Measurements from ENCODE around the gene KCP. TPM values are rescaled to one million over a fixed set of nuclear protein-coding genes. Genes with fewer than 3 reads are reported as not detected.

Gene KCP
- total RNA-seq, 6 experiments from 2014 or later: 0.10 to 0.22 (median 0.12) TPM; not detected in 2

GRCh38 chr7:128941946-128942526 lies 31.5 kb upstream of the KCP start:
- Histone ChIP-seq H3K27ac (no peak overlapping the region), H3K4me3 (no peak overlapping the region)
- DNase-seq: no peak

GRCh38 chr7:128941323-128941890 lies 30.9 kb upstream of the KCP start:
- H3K27me3 ChIP-seq: no peaks in the 10 kb centered on the region
- H3K4me1 ChIP-seq: peaks cover 0 to 16% (median 0%) of the 10 kb centered on the region in 4 donors
- DNase-seq (no peak), ATAC-seq (no peak)
- TF ChIP-seq POLR2A (IDR thresholded peaks at IDR 0.05) (no peak), CTCF (IDR thresholded peaks at IDR 0.05) (no peak)
- no peak overlapping the region for H3K27ac ChIP-seq
- no peaks in the 10 kb centered on the region for H3K36me3 ChIP-seq
- WGBS (ENCODE audit: insufficient coverage, low coverage, low lambda C conversion rate, missing lambda C conversion rate): no CpG with 5 or more reads among the region's 15 CpGs
- H3K4me3 ChIP-seq: no peak overlapping the region
- no peaks in the 10 kb centered on the region for H3K9me3 ChIP-seq
- intact Hi-C loops (cut with DNase I): no loop called here

More at GRCh38 chr7:128941946-128942526, 31.5 kb upstream of the KCP start:
- TF ChIP-seq CTCF (IDR thresholded peaks at IDR 0.05): no peak
- no peak for TF ChIP-seq POLR2A (IDR thresholded peaks at IDR 0.05)
- H3K36me3 ChIP-seq: no peaks in the 10 kb centered on the region
- 83% methylated on average over 9 of the region's 16 CpGs for WGBS (ENCODE audit: insufficient coverage, low coverage, low lambda C conversion rate, missing lambda C conversion rate)
- H3K4me1 ChIP-seq: peaks cover 0 to 14% (median 0%) of the 10 kb centered on the region in 4 donors
- H3K9me3 ChIP-seq: no peaks in the 10 kb centered on the region
- intact Hi-C loops (cut with DNase I): no loop called here
- no peaks in the 10 kb centered on the region for H3K27me3 ChIP-seq
- no peak for ATAC-seq

GRCh38 chr7:128940494-128941322 lies 30.2 kb upstream of the KCP start:
- Histone ChIP-seq H3K27ac (peak overlapping the region in 2 of 3 donors; percentile 10 to 24), H3K36me3 (no peaks in the 10 kb centered on the region), H3K4me1 (peaks cover 0 to 22% (median 1%) of the 10 kb centered on the region in 4 donors), H3K9me3 (no peaks in the 10 kb centered on the region), H3K4me3 (no peak overlapping the region), H3K27me3 (no peaks in the 10 kb centered on the region)
- peak; percentile 11 to 41 (median 32) for ATAC-seq
- DNase-seq: peak in 2 of 3 donors; percentile 69 to 83
- intact Hi-C loops (cut with DNase I): no loop called here
- TF ChIP-seq CTCF (IDR thresholded peaks at IDR 0.05): no peak
- no peak for TF ChIP-seq POLR2A (IDR thresholded peaks at IDR 0.05)
- 59% methylated on average over 5 of the region's 20 CpGs for WGBS (ENCODE audit: insufficient coverage, low coverage, low lambda C conversion rate, missing lambda C conversion rate)

GRCh38 chr7:128939861-128940410 lies 29.4 kb upstream of the KCP start:
- Histone ChIP-seq H3K9me3 (no peaks in the 10 kb centered on the region), H3K27me3 (no peaks in the 10 kb centered on the region), H3K36me3 (no peaks in the 10 kb centered on the region), H3K4me1 (peaks cover 0 to 30% (median 5%) of the 10 kb centered on the region in 4 donors), H3K4me3 (no peak overlapping the region), H3K27ac (peak overlapping the region in 2 of 3 donors; percentile 10 to 24)
- WGBS (ENCODE audit: insufficient coverage, low coverage, low lambda C conversion rate, missing lambda C conversion rate): 40% methylated on average over 1 of the region's 18 CpGs
- TF ChIP-seq POLR2A (IDR thresholded peaks at IDR 0.05): no peak
- no peak for TF ChIP-seq CTCF (IDR thresholded peaks at IDR 0.05)
- ATAC-seq (peak in 1 of 4 donors; percentile 3), DNase-seq (peak in 1 of 3 donors; percentile 55)
- intact Hi-C loops (cut with DNase I): no loop called here
